GM12878 (cell line): Measurements from ENCODE around the gene RMC1.

Experiments used
- EZH2 ChIP-seq: IDR thresholded peaks from 2 replicates; pipeline ENCODE4 v1.6.1; 2012; ENCODE audit warnings: low read depth, mild to moderate bottlenecking, control low read depth, inconsistent platforms, low read length, borderline replicate concordance; ENCODE audit not compliant: control insufficient read depth
- HCFC1 ChIP-seq: fragments of 150-350 bp; IDR thresholded peaks from 2 replicates; pipeline ENCODE4 v1.6.1; 2014; ENCODE audit warnings: low read length
- MEF2A ChIP-seq: IDR thresholded peaks from 2 replicates; pipeline ENCODE4 v1.6.1; 2011; ENCODE audit warnings: low read depth, mild to moderate bottlenecking, low read length, moderate library complexity; ENCODE audit not compliant: insufficient read depth
- POLR2A ChIP-seq: IDR thresholded peaks from 2 replicates; pipeline ENCODE4 v1.6.1; 2011; ENCODE audit warnings: low read depth, mild to moderate bottlenecking, low read length
- POLR2AphosphoS5 ChIP-seq: IDR thresholded peaks from 2 replicates; pipeline ENCODE4 v1.6.1; 2011; ENCODE audit warnings: mild to moderate bottlenecking, low read length, inconsistent platforms
- RAD51 ChIP-seq: fragments of 450-650 bp; IDR thresholded peaks from 2 replicates; pipeline ENCODE4 v1.6.1; 2016; ENCODE audit warnings: moderate library complexity, mild to moderate bottlenecking, inconsistent platforms
- RCOR1 ChIP-seq: conservative IDR thresholded peaks from 2 replicates; pipeline ENCODE4 v1.6.1; 2012; ENCODE audit warnings: low read depth, low read length, improper control_type of control experiment
- SP1 ChIP-seq: IDR thresholded peaks from one replicate; pipeline ENCODE4 v1.6.1; 2011; ENCODE audit warnings: low read depth, low read length
- SREBF1 ChIP-seq: IDR thresholded peaks from 2 replicates; pipeline ENCODE4 v1.6.1; 2012; ENCODE audit warnings: mild to moderate bottlenecking, low read length
- SRF ChIP-seq, 2 experiments: IDR thresholded peaks; 2 replicates each; pipeline ENCODE4 v1.6.1; 2011; ENCODE audit warnings: low read depth in 2 of 2, low read length in 2 of 2, mild to moderate bottlenecking in 1 of 2, moderate library complexity in 1 of 2
- ZZZ3 ChIP-seq: IDR thresholded peaks from 2 replicates; pipeline ENCODE4 v1.6.1; 2011; ENCODE audit warnings: low read depth; ENCODE audit not compliant: control insufficient read depth, insufficient read length
- TF ChIP-seq, protein P1 (sequence below), 3 experiments: IDR thresholded peaks in 2 of 3; conservative IDR thresholded peaks in 1 of 3; 2 replicates each; pipeline ENCODE4 v1.5.1; 2011; ENCODE audit warnings: low read depth in 3 of 3, low read length in 3 of 3, mild to moderate bottlenecking in 3 of 3, control low read depth in 2 of 3, moderate library complexity in 2 of 3, inconsistent platforms in 1 of 3, mixed read lengths in 1 of 3; ENCODE audit not compliant: control insufficient read depth in 2 of 3, insufficient read depth in 1 of 3; ENCODE audit errors: extremely low read depth in 1 of 3
- TF ChIP-seq, protein P2 (sequence below): IDR thresholded peaks from 2 replicates; pipeline ENCODE4 v1.6.1; 2011; ENCODE audit warnings: low read depth, low read length, improper control_type of control experiment, borderline replicate concordance

DNA sequence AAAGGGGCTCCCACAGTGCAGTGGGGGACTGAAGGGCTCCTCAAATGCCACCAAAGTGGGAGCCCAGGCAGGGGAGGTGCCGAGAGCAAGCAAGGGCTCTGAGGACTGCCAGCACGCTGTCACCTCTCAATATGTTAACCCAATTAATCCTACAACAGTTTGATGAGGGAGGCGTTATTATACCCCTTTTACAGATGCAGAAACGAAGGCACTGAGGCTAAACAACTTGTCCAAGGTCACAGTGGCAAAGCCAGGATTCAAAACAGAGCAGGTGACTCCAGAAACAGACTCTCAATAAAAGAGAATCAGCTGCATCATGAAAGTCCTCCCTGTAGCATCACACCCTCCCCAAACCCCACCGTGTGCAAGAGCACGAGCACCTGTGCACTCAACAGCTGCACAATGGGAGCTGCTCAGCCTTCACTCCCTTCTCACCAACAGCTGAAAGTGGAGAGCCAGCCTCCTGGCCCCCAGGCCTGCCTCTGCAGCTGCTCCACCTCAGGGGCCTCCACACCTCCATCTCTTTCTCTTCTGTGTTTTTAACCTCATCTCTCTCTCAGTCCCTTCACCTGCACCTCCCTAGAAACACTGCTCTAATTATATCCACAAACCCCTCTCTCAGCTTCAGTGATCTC, 74.9 kb downstream of the RMC1 start:
- TF ChIP-seq POLR2A (no peak), RCOR1 (no peak), HCFC1 (no peak), SP1 (no peak), EZH2 (no peak), MEF2A (no peak), RAD51 (no peak), SREBF1 (no peak), ZZZ3 (no peak), SRF (IDR thresholded peaks at IDR 0.05; ENCODE audit: low read depth in 2 of 2, low read length in 2 of 2) (no peak), POLR2AphosphoS5 (no peak)
- TF ChIP-seq, protein P1, sequence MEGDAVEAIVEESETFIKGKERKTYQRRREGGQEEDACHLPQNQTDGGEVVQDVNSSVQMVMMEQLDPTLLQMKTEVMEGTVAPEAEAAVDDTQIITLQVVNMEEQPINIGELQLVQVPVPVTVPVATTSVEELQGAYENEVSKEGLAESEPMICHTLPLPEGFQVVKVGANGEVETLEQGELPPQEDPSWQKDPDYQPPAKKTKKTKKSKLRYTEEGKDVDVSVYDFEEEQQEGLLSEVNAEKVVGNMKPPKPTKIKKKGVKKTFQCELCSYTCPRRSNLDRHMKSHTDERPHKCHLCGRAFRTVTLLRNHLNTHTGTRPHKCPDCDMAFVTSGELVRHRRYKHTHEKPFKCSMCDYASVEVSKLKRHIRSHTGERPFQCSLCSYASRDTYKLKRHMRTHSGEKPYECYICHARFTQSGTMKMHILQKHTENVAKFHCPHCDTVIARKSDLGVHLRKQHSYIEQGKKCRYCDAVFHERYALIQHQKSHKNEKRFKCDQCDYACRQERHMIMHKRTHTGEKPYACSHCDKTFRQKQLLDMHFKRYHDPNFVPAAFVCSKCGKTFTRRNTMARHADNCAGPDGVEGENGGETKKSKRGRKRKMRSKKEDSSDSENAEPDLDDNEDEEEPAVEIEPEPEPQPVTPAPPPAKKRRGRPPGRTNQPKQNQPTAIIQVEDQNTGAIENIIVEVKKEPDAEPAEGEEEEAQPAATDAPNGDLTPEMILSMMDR (IDR thresholded peaks at IDR 0.05 in 2 of 3, conservative IDR thresholded peaks at IDR 0.05 in 1 of 3; ENCODE audit: control insufficient read depth in 2 of 3, extremely low read depth in 1 of 3, insufficient read depth in 1 of 3, low read depth in 3 of 3, low read length in 3 of 3) = no peak
- TF ChIP-seq, protein P2, sequence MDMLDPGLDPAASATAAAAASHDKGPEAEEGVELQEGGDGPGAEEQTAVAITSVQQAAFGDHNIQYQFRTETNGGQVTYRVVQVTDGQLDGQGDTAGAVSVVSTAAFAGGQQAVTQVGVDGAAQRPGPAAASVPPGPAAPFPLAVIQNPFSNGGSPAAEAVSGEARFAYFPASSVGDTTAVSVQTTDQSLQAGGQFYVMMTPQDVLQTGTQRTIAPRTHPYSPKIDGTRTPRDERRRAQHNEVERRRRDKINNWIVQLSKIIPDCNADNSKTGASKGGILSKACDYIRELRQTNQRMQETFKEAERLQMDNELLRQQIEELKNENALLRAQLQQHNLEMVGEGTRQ = no peak
